Activated CD4-positive, alpha-beta T cell treated with anti-CD3 and anti-CD28 coated beads for 24 hours (primary cell): ENCODE data around the gene FAM163B.

Experiments
- DNase-seq, 2 donors: peaks; one replicate each; pipeline ENCODE4 v3.0.0-alpha.2; 2020; ENCODE audit warnings: low read depth in 2 of 2

FAM163B gene

GRCh38 chr9:133599470-133600173 lies 9.6 kb downstream of the FAM163B start:
- no peak for DNase-seq

GRCh38 chr9:133598978-133599377 lies 10.2 kb downstream of the FAM163B start:
- DNase-seq, result no peak

GRCh38 chr9:133597316-133597957 lies 11.8 kb downstream of the FAM163B start:
- DNase-seq, result no peak

- no peak for DNase-seq
These were observed 13.3 kb downstream of the FAM163B start for GRCh38 chr9:133595910-133596309.

GRCh38 chr9:133594310-133594709 lies 14.9 kb downstream of the FAM163B start:
- DNase-seq, result no peak

GRCh38 chr9:133593587-133594253 lies 15.5 kb downstream of the FAM163B start:
- no peak for DNase-seq

GRCh38 chr9:133592731-133593409 lies 16.3 kb downstream of the FAM163B start:
- no peak for DNase-seq

GRCh38 chr9:133591985-133592384 lies 17.2 kb downstream of the FAM163B start:
- DNase-seq, result no peak

- no peak for DNase-seq
These were observed 17.9 kb downstream of the FAM163B start for GRCh38 chr9:133591116-133591910.

- no peak for DNase-seq
These were observed 18.8 kb downstream of the FAM163B start for GRCh38 chr9:133590231-133590855.

GRCh38 chr9:133589454-133590227 lies 19.5 kb downstream of the FAM163B start:
- DNase-seq, result peak; percentile 23 to 35

GRCh38 chr9:133587466-133587865 lies 21.7 kb downstream of the FAM163B start:
- no peak for DNase-seq

GRCh38 chr9:133587051-133587450 lies 22.1 kb downstream of the FAM163B start:
- no peak for DNase-seq

GRCh38 chr9:133585481-133586351 lies 23.5 kb downstream of the FAM163B start:
- DNase-seq, result no peak

GRCh38 chr9:133584559-133585476 lies 24.4 kb downstream of the FAM163B start:
- DNase-seq, result no peak

- no peak for DNase-seq
These were observed 25.0 kb downstream of the FAM163B start for GRCh38 chr9:133584167-133584558.

GRCh38 chr9:133583586-133583985 lies 25.6 kb downstream of the FAM163B start:
- DNase-seq, result no peak

- no peak for DNase-seq
These were observed 26.1 kb downstream of the FAM163B start for GRCh38 chr9:133583111-133583510.
